A673 (cell line): Measurements from ENCODE around the gene THRB. TPM values are rescaled to one million over a fixed set of nuclear protein-coding genes. Genes with fewer than 3 reads are reported as not detected.

Source experiments
- BruUV-seq: library from RNA; stranded (reverse); fragments of 400-500 nt; replicated peaks from 2 replicates; lab custom pipeline; 2021; lab: Mats Ljungman, UMichigan
- CTCF ChIA-PET: fragments of 300-600 bp; sonication (Branson Sonifier 250); formaldehyde crosslinking; loops from one replicate; lab custom pipeline; 2022; ENCODE audit warnings: antibody characterized with exemption; lab: Charles Lee
- POLR2A ChIA-PET: fragments of 300-600 bp; sonication (Branson Sonifier 250); formaldehyde crosslinking; loops from one replicate; lab custom pipeline; 2022; ENCODE audit warnings: antibody characterized with exemption; ENCODE audit not compliant: low non-redundant PET; lab: Charles Lee
- DNase-seq: peaks from one replicate; pipeline ENCODE4 v3.0.0-alpha.2; 2015; ENCODE audit warnings: low spot score
- H3K27ac ChIP-seq: fragments of 200-600 bp; sonication (generic); 2 replicates; pipeline ENCODE4 v1.5.1; 2016; ENCODE audit warnings: mixed run types, low read depth, mild to moderate bottlenecking, mixed read lengths, antibody characterized with exemption, low read length; ENCODE audit not compliant: poor library complexity, severe bottlenecking
- H3K27me3 ChIP-seq: fragments of 200-600 bp; sonication (generic); replicated peaks from 2 replicates; pipeline ENCODE4 v1.6.1; 2017; ENCODE audit warnings: mixed run types, low read depth, mild to moderate bottlenecking, mixed read lengths, antibody characterized with exemption, low read length; ENCODE audit not compliant: insufficient read depth, poor library complexity
- H3K36me3 ChIP-seq: fragments of 200-600 bp; sonication (generic); 2 replicates; pipeline ENCODE4 v1.6.1; 2016; ENCODE audit warnings: mixed run types, mild to moderate bottlenecking, mixed read lengths, antibody characterized with exemption, low read length; ENCODE audit not compliant: insufficient read depth, poor library complexity, severe bottlenecking
- H3K4me1 ChIP-seq: fragments of 200-600 bp; sonication (generic); 2 replicates; pipeline ENCODE4 v1.6.1; 2017; ENCODE audit warnings: mixed run types, mild to moderate bottlenecking, mixed read lengths, antibody characterized with exemption, low read length; ENCODE audit not compliant: insufficient read depth, poor library complexity, severe bottlenecking
- H3K4me3 ChIP-seq: fragments of 200-600 bp; sonication (generic); 2 replicates; pipeline ENCODE4 v1.5.1; 2016; ENCODE audit warnings: low read depth, mixed run types, mild to moderate bottlenecking, mixed read lengths, low read length; ENCODE audit not compliant: poor library complexity, severe bottlenecking
- H3K9me3 ChIP-seq: fragments of 200-600 bp; sonication (generic); 2 replicates; pipeline ENCODE4 v1.6.1; 2016; ENCODE audit warnings: mixed run types, low read depth, mild to moderate bottlenecking, mixed read lengths, antibody characterized with exemption, low read length; ENCODE audit not compliant: poor library complexity, severe bottlenecking
- EZH2 ChIP-seq: fragments of 200-600 bp; sonication (generic); IDR thresholded peaks from 2 replicates; pipeline ENCODE4 v1.6.1; 2017; ENCODE audit warnings: borderline replicate concordance, low read depth, mild to moderate bottlenecking, mixed read lengths, antibody characterized with exemption, low read length; ENCODE audit not compliant: poor library complexity, severe bottlenecking
- intact Hi-C: fragments of 100-400 bp; cut with micrococcal nuclease; formaldehyde crosslinking; loops from one replicate; pipeline ENCODE4 v1.10.0; 2022; ENCODE audit not compliant: unreplicated experiment
- total RNA-seq: library from RNA; stranded (reverse); gene quantifications from 2 replicates; pipeline ENCODE4 v1.2.3, GENCODE V29; 2021
- TF ChIP-seq, protein P1 (sequence below): fragments of 300-800, 200-600 bp; sonication (generic); conservative IDR thresholded peaks from 2 replicates; pipeline ENCODE4 v1.5.1; 2017; ENCODE audit warnings: low read depth, mild to moderate bottlenecking, antibody characterized with exemption, low read length, moderate library complexity, mixed read lengths

The THRB gene
- total RNA-seq, 1 experiment from 2014 or later, result 0.11 TPM

- TF ChIP-seq, protein P1, sequence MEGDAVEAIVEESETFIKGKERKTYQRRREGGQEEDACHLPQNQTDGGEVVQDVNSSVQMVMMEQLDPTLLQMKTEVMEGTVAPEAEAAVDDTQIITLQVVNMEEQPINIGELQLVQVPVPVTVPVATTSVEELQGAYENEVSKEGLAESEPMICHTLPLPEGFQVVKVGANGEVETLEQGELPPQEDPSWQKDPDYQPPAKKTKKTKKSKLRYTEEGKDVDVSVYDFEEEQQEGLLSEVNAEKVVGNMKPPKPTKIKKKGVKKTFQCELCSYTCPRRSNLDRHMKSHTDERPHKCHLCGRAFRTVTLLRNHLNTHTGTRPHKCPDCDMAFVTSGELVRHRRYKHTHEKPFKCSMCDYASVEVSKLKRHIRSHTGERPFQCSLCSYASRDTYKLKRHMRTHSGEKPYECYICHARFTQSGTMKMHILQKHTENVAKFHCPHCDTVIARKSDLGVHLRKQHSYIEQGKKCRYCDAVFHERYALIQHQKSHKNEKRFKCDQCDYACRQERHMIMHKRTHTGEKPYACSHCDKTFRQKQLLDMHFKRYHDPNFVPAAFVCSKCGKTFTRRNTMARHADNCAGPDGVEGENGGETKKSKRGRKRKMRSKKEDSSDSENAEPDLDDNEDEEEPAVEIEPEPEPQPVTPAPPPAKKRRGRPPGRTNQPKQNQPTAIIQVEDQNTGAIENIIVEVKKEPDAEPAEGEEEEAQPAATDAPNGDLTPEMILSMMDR, result no peak
- TF ChIP-seq EZH2, result no peak
- H3K9me3 ChIP-seq, result no peaks in the 10 kb centered on the region
- no peaks in the 10 kb centered on the region for H3K36me3 ChIP-seq
- H3K27ac ChIP-seq, result no peak overlapping the region
- POLR2A ChIA-PET, result no interaction called here
- no peak for DNase-seq
- intact Hi-C loops, result no loop called here
- H3K4me1 ChIP-seq, result no peaks in the 10 kb centered on the region
- BruUV-seq, result no TSS peak
- CTCF ChIA-PET, result no interaction called here
- no peak overlapping the region for H3K4me3 ChIP-seq
- no peaks in the 10 kb centered on the region for H3K27me3 ChIP-seq
These were observed 156.1 kb downstream of the THRB start for GRCh38 chr3:24338409-24339130.

DNA sequence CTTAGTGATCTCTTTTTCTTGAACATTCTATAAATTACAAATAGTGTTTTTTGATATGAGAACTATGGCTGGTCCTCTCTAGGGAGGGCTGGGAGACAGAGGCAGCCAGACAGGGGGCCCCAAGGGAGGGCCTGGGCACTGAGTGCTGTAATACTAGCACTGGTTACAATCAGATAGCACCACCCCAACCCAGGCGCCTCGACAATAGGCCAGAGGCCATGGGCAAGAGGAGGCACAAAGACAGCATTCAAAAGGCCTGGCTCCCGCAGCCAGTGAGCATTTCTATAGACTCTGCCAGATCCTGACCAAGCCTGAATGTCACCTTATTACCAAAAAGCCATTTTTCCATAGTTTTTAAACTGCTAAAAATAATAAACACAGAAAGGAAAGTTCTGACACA is 158.5 kb downstream of the THRB start:
- Histone ChIP-seq H3K27ac (no peak overlapping the region), H3K36me3 (no peaks in the 10 kb centered on the region), H3K27me3 (no peaks in the 10 kb centered on the region), H3K4me1 (no peaks in the 10 kb centered on the region), H3K4me3 (no peak overlapping the region), H3K9me3 (no peaks in the 10 kb centered on the region)
- TF ChIP-seq, protein P1, result no peak
- TF ChIP-seq EZH2, result no peak
- intact Hi-C loops, result no loop called here
- BruUV-seq, result no TSS peak
- DNase-seq, result no peak
- POLR2A ChIA-PET, result no interaction called here
- CTCF ChIA-PET, result no interaction called here

- Histone ChIP-seq H3K4me1 (no peaks in the 10 kb centered on the region), H3K9me3 (no peaks in the 10 kb centered on the region), H3K36me3 (no peaks in the 10 kb centered on the region), H3K27me3 (no peaks in the 10 kb centered on the region), H3K4me3 (no peak overlapping the region), H3K27ac (no peak overlapping the region)
- no TSS peak for BruUV-seq
- ChIA-PET POLR2A (no interaction called here), CTCF (no interaction called here)
- intact Hi-C loops, result no loop called here
- DNase-seq, result no peak
- TF ChIP-seq, protein P1, result no peak
- no peak for TF ChIP-seq EZH2
These were observed 162.6 kb downstream of the THRB start for GRCh38 chr3:24332092-24332491.
